ENCODE measurements around the gene CFAP299.

The CFAP299 gene

DNA sequence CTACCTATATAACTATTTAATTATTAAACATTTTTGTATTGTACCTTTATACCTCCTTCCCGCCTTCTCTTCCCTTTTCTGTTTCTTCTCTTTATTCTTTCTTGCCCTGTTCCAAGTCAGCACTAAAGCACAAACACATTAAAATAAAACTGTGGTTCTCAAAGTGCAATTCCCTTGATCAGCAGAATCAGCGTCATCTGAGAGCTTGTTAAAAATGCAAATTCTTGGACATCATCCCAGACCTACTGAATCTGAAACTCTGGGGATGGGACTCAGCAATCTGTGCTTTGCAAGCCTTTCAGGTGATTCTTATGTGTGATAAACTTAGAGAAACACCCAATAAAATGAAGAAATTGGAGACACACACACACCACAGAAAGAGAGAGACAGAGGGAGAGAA is 516.5 kb downstream of the CFAP299 start:
- no peak for DNase-seq

GRCh38 chr4:80873571-80873970 is 538.0 kb downstream of the CFAP299 start:
- DNase-seq, result no peak

DNA sequence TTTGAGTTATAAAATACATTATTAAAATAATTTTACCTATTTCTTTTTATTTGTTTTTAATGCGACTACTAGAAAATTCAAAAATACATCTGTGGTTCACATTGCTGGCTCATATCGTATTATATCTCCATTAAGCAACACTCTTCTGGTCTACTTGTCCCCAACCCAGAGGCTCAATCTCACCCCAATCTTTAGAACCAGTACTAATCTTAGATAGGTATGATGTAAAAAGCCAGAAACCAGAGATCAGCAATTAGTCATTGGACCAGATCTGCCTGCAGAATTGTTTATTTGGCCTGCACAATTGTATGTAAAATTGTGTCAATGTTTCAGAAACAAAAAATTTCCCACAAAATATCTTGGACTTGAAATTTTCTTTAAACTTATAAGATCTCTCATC is 539.4 kb downstream of the CFAP299 start:
- no peak for DNase-seq

GRCh38 chr4:80875642-80876041 is 540.1 kb downstream of the CFAP299 start:
- DNase-seq, result no peak

GRCh38 chr4:80876810-80877209 is 541.3 kb downstream of the CFAP299 start:
- no peak for DNase-seq

DNA sequence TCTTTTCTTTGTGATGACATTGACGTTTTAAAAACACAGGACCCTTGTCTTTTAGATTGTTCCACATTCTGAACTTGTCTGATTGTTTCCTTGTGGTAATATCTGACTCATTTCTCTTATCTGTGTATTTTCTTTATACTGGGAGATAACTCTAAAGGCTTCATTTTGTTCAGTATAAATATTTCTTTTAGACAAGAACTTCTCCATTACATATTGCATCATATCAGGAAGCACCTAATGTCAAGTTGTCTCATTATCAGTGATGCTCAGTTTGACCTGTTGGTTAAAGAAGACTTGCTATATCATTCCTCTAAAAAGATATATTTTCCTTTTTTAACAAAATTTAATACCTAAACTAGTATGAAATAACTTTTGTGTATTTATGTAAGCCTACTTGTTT is 542.7 kb downstream of the CFAP299 start:
- no peak for DNase-seq

DNA sequence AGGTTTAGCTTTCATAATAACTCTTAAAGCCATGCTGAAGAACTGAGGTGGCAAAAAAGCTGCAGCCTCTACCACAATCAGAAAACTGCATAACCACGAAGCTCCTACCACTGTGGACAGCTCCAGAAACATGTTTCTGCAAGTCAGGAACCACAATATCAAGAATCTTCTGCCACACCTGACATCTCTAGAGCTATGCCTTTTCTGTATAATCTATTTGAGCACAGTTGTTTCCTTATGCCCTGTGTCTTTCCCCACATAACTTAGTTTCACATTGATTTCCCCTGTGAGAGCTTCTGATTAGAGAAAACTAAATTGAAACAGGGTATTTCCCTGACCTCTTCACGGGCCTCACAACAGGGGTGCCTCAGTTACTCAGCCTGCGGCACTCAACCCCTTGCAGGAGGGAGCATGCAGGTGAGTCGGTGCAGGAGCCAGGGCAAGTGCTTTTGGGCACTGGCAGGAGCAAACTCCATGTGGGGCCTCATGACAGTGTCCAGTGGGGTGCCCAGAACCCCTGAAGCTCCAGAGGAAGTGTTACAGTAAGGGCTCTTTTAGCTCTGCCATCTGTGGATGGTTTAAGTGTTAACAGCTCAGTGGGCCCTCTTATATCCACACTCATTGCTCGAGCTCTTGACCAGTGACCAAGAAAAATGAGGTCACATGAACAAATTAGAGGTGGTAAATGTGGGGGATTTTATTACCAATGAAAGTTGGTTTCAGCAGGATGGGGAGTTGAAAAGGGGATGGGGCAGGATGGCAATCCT is 562.2 kb downstream of the CFAP299 start:
- no peak for DNase-seq

GRCh38 chr4:80900908-80901307 is 565.4 kb downstream of the CFAP299 start:
- DNase-seq, result no peak

DNA sequence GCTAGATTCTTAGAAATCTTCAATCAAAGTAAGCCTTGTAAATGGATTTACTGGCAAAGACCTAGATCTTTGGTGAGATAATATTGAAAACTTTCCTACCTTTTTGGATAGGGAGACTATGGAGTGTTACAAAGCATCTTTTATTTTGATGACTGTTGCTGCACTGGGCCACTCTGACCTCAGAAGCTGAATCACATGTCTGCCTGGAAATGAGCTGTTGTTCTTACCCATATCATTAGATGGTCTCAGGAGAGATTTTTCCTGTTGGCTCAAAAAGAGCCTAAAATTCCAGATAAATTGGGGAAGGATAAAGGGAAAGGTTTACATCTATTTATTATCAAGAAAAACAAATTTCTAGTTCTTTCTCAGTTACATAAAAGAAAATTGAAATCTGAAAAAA is 567.5 kb downstream of the CFAP299 start:
- DNase-seq, result no peak

- DNase-seq, result no peak
Measured at GRCh38 chr4:80909938-80910337, 574.4 kb downstream of the CFAP299 start.

GRCh38 chr4:80911458-80911857 is 575.9 kb downstream of the CFAP299 start:
- DNase-seq, result no peak

GRCh38 chr4:80912350-80912749 is 576.8 kb downstream of the CFAP299 start:
- DNase-seq, result no peak

GRCh38 chr4:80913381-80913780 is 577.9 kb downstream of the CFAP299 start:
- DNase-seq, result no peak

DNA sequence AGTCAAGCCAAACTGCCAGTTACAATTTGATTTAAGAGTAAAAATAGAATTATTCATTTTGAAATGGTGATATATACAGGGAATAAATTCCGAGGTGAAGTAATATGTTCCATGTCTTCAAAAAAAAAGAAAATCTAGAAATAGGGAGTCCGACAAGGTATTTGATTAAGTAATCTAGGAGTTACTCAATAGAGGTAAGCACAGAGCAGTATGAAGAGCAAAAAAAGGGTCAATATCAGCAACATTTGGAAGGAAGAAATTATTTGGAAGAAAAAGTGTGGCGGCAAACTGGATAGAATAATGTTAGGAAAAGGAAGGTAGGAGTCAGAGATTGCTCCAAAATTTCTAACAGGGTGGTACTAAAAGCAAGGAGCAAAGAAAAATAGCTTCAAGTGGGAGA is 581.2 kb downstream of the CFAP299 start:
- DNase-seq, result no peak

- no peak for DNase-seq
Measured at GRCh38 chr4:80918004-80918403, 582.5 kb downstream of the CFAP299 start.

- DNase-seq, result no peak
Measured at GRCh38 chr4:80921441-80921840, 585.9 kb downstream of the CFAP299 start.

GRCh38 chr4:80922941-80923340 is 587.4 kb downstream of the CFAP299 start:
- no peak for DNase-seq

DNA sequence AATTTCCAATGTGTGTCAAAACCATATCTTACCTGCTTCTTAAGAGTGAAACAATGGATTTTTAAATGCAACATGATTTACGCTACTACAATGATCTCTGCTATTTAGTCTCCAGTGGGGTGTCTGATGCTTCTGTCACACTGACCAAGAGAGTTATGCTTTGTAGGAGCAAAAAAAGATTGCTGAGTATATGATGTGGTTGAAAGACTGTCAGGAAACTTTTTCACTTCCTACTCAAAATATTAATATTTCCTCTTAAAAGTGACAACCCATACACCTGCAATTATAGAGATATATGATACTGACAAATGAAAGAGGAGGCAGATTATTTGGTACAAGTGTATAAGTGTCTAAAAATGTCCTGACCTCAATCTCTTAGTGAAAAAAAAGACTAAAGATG is 589.8 kb downstream of the CFAP299 start:
- no peak for DNase-seq

DNA sequence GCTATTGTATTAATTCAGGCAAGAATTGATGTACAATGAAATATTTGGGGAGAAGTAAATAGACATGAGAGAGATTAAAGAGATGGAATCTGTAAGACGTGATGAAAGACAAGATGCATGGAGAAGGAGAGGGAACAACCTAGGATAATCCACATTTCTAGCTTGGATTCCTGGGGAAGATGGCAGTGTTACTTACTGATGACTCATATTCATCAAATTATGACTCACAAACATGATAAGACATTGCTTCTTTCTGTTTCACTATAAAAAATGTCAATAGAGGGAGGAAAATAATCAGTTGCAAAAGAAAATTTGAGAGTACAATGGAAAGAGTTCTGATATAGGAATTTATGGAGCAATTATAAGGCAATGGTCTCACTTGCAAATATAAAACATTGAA is 590.9 kb downstream of the CFAP299 start:
- no peak for DNase-seq

DNA sequence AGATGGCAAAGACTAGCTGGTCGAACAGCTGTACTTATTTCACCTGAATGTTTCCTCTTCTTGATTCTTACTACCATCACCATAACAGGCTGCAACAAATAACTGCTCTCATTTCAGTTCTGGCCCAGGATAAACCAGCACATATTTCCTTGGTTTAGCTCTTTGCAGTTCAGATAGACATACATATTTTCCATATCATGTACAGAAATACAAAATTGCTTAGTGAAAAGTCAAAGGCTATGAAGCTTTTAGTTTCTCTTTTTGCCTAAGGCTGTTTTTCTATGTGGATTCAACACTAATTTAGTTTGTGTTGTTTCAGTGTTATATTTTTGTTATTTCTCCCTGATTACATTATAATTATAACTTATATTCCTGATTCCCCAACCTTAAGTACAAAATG is 591.4 kb downstream of the CFAP299 start:
- DNase-seq, result no peak

DNA sequence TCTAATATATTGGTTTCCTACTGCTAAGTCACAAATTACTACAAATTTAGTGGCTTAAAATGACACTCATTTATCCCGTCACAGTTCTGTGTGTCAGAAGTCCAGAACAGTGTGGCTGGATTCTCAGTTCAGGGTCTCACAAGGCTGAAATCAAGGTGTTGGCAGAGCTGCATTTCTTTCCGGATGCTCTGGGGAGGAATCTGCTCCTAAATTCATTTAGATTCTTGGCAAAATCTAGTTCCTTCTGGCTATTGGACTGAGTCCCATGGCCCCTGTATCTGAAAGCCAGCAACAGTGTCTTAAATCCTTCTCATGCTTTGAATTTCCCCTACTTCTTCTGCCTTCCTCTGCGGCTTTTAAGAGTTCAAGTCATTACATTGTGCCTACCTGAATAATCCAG is 591.9 kb downstream of the CFAP299 start:
- DNase-seq, result no peak

DNA sequence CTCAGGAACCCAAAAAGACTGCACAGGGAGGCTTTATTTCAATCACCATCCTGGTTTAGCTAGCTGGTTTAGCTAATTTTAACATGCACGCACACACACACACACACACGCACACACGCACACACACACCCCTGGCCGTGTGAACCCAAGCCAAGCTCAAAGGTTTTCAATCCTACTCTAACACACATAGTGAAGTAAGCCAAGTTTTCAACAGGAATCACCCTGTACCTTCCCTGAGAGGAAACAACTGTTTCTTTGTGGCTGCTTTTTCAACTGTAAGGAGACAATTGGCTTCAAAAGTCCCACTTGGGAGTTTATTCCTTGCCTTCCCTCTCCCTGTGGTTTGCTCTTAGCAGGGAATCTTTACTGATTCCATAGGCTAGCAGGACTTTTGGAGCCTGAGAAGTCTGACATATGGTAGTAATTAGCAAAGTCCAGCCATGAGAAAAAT is 596.1 kb downstream of the CFAP299 start:
- no peak for DNase-seq

DNA sequence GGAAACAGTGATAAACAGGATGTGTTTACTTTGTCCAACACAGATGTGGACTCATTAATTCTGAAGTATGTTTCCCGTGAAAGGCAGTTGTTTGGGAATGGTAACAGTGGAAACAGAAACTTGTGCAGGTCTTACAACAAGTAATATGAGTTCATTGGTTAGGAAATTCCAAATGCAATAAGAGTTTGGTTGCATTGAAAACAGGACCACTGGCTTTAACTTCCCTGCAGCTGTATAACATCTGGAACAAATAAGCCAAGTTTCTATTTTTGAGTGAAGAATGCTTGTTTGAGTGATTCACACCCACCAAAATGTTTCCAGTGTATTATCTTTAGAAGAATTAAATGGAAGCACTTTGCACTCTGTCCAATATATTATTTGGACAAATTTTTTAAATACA is 612.6 kb downstream of the CFAP299 start:
- no peak for DNase-seq

GRCh38 chr4:80948995-80949394 is 613.5 kb downstream of the CFAP299 start:
- DNase-seq, result no peak

DNA sequence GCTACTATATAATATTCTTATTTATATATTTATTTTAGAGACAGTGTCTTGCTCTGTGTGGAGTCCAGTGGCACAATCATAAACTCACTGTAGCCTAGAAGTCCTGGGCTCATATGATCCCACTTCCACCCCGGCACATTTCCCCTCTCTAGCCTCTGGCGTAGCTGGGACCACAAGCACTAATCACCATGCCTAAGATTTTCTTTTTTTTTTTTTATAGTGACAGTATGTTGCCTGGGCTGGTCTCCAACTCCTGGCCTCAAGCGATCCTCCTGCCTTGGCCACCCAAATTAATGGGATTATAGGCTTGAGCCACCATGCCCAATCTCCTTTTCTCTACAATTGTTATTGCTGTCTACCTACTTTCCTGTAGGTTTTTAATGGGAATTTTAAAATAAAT is 620.9 kb downstream of the CFAP299 start:
- DNase-seq, result no peak
